AG10803 (cell line): ENCODE measurements around the gene ZNHIT6.

Source experiments
- DNase-seq: peaks from one replicate; pipeline ENCODE4 v3.0.0; 2010; ENCODE audit warnings: low read depth
- H3K4me3 ChIP-seq: 2 replicates; pipeline ENCODE4 v1.5.1; 2011; ENCODE audit warnings: mild to moderate bottlenecking, low read length, control low read depth
- CTCF ChIP-seq: conservative IDR thresholded peaks from 2 replicates; pipeline ENCODE4 v1.5.1; 2011; ENCODE audit warnings: mild to moderate bottlenecking, low read length, control low read depth, inconsistent platforms

The ZNHIT6 gene

GRCh38 chr1:85692730-85693314 is 15.4 kb downstream of the ZNHIT6 start:
- DNase-seq = peak; percentile 79
- H3K4me3 ChIP-seq = no peak overlapping the region
- TF ChIP-seq CTCF = peak; percentile 66

GRCh38 chr1:85689775-85690404 is 18.3 kb downstream of the ZNHIT6 start:
- no peak overlapping the region for H3K4me3 ChIP-seq
- TF ChIP-seq CTCF = no peak
- no peak for DNase-seq

- TF ChIP-seq CTCF = no peak
- peak; percentile 19 for DNase-seq
- H3K4me3 ChIP-seq = no peak overlapping the region
These were observed 24.8 kb downstream of the ZNHIT6 start for GRCh38 chr1:85683292-85684025.

- peak; percentile 85 for DNase-seq
- no peak for TF ChIP-seq CTCF
- H3K4me3 ChIP-seq = no peak overlapping the region
These were observed 27.1 kb downstream of the ZNHIT6 start for GRCh38 chr1:85681087-85681486.

- no peak for DNase-seq
- no peak overlapping the region for H3K4me3 ChIP-seq
- no peak for TF ChIP-seq CTCF
These were observed 30.0 kb downstream of the ZNHIT6 start for GRCh38 chr1:85678193-85678592.

GRCh38 chr1:85677656-85678055 is 30.6 kb downstream of the ZNHIT6 start:
- no peak for DNase-seq
- no peak for TF ChIP-seq CTCF
- no peak overlapping the region for H3K4me3 ChIP-seq
